ENCODE data around the gene HLA-DOA. TPM values are rescaled to one million over a fixed set of nuclear protein-coding genes. Genes with fewer than 3 reads are reported as not detected.

The HLA-DOA gene
- total RNA-seq: 0.49 and 0.65 TPM in 2 replicates

GRCh38 chr6:33008944-33009861, at the start of gene HLA-DOA:
Gene HLA-DOA, minus strand, starts transcription at chr6:33009591.

GRCh38 chr6:32968093-32968866, 41.1 kb downstream of the HLA-DOA start, which contains the start of gene BRD2:
Gene BRD2, plus strand, starts transcription at chr6:32968594. Its CDS starts 4,305 bp downstream, at chr6:32972899.

Other genes starting within 250 kb of the HLA-DOA start
- not detected in 2 replicates for gene HLA-DQB2, start 246.1 kb downstream of the HLA-DOA start, total RNA-seq
- gene HLA-DOB, start 192.6 kb downstream of the HLA-DOA start, total RNA-seq: 0.32 TPM in 1 of 2 replicates, not detected in the other
- gene TAP2, start 170.9 kb downstream of the HLA-DOA start, total RNA-seq: 15.1 and 19.8 TPM in 2 replicates
- gene PSMB8, start 165.5 kb downstream of the HLA-DOA start, total RNA-seq: 59.1 and 69.7 TPM in 2 replicates
- 65.0 and 67.2 TPM in 2 replicates for gene TAP1, start 155.9 kb downstream of the HLA-DOA start, total RNA-seq
- gene PSMB9, start 155.4 kb downstream of the HLA-DOA start, total RNA-seq: 30.0 and 47.0 TPM in 2 replicates
- 0.49 and 0.65 TPM in 2 replicates for gene HLA-DMB, start 68.6 kb downstream of the HLA-DOA start, total RNA-seq
- gene HLA-DMA, start 56.5 kb downstream of the HLA-DOA start, total RNA-seq: 5.7 TPM in 2 replicates
- 162 and 165 TPM in 2 replicates for gene BRD2, start 41.0 kb downstream of the HLA-DOA start, total RNA-seq
- 6.7 and 12.2 TPM in 2 replicates for gene HLA-DPA1, start 64.1 kb upstream of the HLA-DOA start, total RNA-seq
- 10.9 and 18.3 TPM in 2 replicates for gene HLA-DPB1, start 66.4 kb upstream of the HLA-DOA start, total RNA-seq
- 0.61 and 0.65 TPM in 2 replicates for gene COL11A2, start 182.9 kb upstream of the HLA-DOA start, total RNA-seq
- gene RXRB, start 191.1 kb upstream of the HLA-DOA start, total RNA-seq: 28.4 and 30.5 TPM in 2 replicates
- 132 and 144 TPM in 2 replicates for gene SLC39A7, start 191.3 kb upstream of the HLA-DOA start, total RNA-seq
- gene HSD17B8, start 195.1 kb upstream of the HLA-DOA start, total RNA-seq: 5.0 and 5.2 TPM in 2 replicates
- gene RING1, start 198.9 kb upstream of the HLA-DOA start, total RNA-seq: 23.4 and 24.3 TPM in 2 replicates

All from hair follicle dermal papilla cell (primary cell).